ENCODE results near the gene SLC30A10.
"Not testable (repeated sequence)": the region's sequence is repeated elsewhere in the genome, so short reads cannot be mapped to it uniquely, and the experiment has no call there.

SLC30A10 gene

DNA sequence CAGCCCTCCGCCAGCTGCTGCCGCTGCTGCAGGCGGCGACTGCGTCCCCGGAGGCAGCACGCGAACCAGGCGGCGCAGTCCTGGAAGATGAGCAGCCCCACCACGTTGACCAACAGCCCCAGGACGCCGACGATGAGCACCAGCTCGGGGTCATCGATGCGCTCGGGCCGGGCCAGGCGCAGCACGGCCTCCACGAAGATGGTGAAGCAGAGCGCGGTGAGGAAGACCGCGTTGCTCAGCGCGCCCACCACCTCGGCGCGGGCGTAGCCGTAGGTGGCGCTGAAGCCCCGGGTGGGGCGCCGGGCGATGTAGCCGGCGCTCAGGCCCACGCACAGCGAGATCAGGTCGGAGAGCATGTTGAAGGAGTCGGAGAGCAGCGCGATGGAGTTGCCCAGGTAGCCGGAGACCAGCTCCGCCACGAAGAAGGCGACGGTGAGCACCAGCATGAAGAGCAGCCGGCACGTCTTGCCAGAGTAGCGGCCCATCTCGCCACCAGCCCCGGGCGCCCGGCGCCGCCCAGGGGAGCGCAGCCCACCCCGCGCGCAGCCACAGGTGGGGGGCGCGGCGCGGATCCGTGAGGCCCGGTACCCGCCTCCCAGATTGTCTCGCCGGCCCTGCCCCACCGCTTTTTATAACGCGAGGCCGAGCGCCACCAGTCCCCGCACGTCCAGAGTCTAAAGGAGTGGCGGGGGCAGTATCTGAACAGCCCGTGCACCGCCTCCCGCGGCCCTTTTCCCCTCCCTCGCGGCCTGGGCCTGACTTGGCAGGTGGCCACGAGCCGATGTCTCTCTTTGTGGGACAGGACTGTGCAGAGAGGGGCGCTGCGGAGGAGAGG is at the start of gene SLC30A10:
Gene SLC30A10, minus strand, starts transcription at position 602 of the 835 bp plus-strand sequence. Its CDS starts 117 bp downstream, at position 485.
- DNase-seq (ENCODE audit: low spot score): peak; percentile 61

DNA sequence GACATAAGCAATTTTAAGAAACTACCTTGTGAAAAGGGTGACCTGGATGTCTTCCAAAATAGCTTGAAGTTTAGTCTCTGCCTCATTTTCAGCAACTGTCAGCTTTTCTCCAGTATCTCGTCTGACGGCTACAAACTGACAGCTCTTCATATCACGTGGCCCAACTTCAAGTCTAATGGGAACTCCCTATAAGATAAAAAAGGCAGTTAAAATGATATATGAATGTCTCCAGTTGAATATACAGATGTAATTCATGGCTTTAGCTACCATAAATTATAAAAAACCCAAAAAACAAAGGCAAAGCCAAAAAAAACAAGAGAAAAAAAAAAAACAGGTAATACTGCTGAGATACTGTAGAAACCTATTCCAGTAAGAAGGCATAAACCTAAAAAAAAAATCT is 44.9 kb upstream of the SLC30A10 start:
- DNase-seq (ENCODE audit: low spot score): no peak

- DNase-seq (ENCODE audit: low spot score): no peak
Measured at GRCh38 chr1:219967361-219967760, 39.0 kb upstream of the SLC30A10 start.

GRCh38 chr1:219966071-219966349 is 37.7 kb upstream of the SLC30A10 start:
- no peak for DNase-seq (ENCODE audit: low spot score)

DNA sequence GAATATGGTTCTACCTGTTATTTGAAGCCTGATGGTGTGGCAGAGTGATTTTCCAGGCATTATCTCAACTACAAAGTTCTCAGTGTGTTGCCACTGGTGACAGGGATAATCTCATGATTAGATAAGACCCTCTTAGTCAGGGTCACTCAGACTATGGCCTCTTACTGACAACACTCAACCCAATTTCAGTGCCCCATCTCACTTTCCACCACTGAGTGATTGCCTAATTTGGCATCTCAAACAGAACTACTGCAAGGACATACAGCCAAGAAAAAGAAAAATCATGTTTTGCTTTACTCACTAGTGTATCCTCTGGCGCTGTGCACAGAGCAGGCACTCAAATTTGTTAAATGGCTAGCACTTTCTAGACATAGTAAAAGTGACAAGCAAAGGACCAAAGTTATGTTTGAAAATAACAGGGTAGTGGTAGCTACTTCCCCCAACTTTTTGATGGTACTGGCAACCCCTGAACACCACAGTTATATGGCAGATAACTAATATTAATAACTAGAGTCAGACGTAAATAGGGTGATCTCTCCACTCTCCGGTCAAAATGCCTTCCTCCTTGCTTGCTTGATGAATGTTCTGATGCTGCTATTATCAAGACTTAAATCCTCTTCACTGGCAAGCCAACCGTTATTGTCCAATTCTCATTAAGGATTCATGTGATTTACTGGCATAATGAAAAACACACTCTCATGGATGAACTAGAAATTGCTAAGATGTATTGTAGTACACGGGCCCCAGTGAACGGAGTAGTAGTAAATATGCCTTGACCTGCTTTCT is 37.1 kb upstream of the SLC30A10 start:
- DNase-seq (ENCODE audit: low spot score): no peak

DNA sequence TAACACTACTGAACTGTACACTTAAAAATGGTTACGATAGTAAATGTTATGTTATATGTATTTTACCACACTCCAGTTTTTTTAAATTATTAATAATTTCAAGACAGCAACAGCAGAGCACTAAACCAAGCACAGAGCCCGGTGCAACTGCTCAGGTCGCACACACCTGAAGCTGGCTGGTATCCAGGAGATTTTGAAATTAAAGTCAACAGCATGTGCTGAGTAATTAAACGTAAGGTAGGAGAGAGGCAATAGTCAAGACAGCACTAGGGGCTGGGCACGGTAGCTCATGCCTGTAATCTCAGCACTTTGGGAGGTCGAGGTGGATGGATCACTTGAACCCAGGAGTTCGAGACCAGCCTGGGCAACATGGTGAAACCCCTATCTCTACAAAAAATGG is 35.1 kb upstream of the SLC30A10 start:
- no peak for DNase-seq (ENCODE audit: low spot score)

DNA sequence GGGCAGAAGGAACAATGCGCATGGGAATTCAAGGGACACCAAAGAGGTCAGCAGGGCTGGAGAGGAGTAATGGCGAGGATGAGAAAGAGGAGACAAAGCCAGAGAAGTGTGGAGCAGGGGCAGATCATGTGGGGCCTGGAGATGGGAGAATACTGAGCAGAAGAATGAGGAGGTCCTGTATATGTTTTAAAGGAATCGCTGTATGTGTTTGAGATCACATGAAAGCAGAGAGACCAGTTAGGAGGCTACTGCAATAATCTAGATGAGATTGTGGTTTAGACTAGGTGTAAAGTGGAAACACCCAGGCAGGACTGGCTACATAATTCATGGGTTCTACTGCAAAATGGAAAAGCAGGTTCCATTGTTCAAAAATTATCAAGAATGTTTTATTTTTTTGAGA is 33.3 kb upstream of the SLC30A10 start:
- no peak for DNase-seq (ENCODE audit: low spot score)

DNA sequence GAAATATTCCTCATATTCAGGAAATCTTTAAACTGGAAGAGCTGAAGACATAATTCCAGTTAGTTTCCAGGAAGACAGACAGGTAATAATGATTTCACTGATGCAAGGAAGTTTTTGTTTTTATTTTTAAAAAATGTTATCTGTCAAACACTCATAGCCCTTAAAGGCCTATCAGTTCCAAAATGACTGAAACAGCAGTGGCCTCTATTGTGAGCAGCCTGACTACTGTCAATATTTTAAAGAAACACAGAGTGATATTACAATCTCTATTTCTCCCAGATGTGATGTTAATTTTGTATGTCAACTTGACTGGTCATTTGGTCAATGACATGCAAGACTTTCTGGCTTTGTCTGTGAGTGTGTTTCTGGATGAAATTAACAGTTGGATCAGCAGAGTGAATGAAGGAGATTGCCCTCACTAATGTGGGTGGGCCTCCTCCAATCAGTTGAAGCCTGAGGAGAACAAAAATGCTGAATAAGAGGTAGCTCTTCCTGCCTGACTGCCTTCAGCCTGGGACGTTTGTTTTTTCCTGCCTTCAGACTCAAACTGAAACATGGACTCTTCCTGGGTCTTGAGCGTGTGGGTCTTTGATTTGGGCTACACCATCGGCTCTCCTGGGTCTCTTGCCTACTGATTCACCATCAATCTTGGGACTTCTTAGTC is 31.3 kb upstream of the SLC30A10 start:
- DNase-seq (ENCODE audit: low spot score): no peak

DNA sequence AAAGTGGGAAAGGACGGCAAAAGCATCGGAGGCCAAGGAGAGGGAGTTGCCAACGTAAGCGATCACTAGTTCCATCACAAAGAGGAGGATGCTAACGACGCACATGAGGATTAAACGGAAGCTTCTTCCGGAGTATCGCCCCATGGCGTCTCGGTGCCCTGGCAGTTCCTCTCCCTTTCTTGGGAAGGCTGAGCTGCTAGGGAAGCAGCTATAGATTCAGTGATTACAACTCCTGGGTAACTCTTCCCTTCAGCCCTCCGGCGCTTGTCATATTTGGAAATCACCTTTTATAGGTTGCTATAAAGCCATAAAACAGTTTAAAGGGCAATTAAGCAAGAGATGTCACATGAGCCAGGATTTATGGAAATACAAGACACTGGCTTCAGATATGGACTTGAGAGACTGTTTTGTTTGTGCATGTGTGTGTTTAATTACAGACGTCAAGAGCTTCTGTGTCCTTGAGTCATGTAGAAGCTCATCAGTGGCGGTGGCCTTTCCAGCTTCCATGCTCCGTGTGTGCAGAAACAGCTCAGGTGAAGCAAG is 30.6 kb upstream of the SLC30A10 start:
- DNase-seq (ENCODE audit: low spot score): no peak

DNA sequence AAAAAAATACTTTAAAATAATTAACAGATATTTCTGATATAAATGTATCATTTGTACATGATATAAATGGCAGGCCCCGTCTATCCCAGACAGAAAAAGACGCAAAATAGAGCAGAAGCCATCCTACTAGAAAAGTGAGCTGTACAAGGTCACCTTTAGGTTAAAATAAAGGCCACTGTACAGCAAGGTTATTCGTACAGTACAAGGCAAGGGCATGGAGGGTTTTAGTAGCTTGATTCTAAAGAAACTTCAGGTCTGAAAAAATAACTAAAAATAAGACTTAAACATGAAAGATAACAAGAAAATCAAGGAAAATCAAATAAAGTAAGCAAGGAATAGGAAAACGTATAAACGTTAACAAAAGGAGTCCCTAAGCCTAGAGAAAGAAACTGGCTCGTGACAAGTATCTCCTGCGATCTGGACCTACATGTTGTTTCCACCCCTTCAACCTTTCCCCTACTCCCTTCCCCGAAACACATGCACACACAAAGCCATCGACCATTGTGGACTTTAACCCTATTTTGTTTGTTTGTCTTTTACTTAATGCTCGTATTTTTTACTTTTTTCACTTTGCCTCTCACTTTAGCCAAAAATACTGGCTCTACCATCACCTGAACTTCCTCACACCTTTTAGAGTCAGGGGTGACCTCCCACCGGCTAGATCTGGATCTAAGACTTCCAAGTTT is 26.5 kb upstream of the SLC30A10 start:
- DNase-seq (ENCODE audit: low spot score): no peak

- DNase-seq (ENCODE audit: low spot score): no peak
Measured at GRCh38 chr1:219954052-219954451, 25.7 kb upstream of the SLC30A10 start.

GRCh38 chr1:219952361-219952760 is 24.0 kb upstream of the SLC30A10 start:
- no peak for DNase-seq (ENCODE audit: low spot score)

GRCh38 chr1:219949227-219949626 is 20.9 kb upstream of the SLC30A10 start:
- not testable (repeated sequence) for DNase-seq (ENCODE audit: low spot score)

GRCh38 chr1:219948766-219949165 is 20.4 kb upstream of the SLC30A10 start:
- DNase-seq (ENCODE audit: low spot score): not testable (repeated sequence)

DNA sequence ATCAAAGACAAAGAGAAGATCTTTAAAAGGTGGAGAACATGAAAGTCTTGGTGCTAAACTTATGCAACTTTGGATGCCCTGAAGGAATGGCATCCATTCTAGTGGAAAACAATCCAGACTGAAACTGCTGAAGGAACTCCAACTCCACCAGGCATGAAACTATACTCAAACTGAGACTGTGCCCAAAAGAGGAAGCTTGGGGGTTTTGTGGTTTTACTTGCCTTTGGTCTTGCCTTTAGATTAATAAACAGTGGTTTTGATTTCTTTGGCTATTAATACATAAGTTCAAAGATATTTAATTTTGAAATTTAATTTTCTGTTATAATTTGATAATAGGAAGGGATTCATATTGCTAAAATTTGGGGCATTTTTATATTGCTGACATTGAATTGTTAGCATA is 17.4 kb upstream of the SLC30A10 start:
- no peak for DNase-seq (ENCODE audit: low spot score)

DNA sequence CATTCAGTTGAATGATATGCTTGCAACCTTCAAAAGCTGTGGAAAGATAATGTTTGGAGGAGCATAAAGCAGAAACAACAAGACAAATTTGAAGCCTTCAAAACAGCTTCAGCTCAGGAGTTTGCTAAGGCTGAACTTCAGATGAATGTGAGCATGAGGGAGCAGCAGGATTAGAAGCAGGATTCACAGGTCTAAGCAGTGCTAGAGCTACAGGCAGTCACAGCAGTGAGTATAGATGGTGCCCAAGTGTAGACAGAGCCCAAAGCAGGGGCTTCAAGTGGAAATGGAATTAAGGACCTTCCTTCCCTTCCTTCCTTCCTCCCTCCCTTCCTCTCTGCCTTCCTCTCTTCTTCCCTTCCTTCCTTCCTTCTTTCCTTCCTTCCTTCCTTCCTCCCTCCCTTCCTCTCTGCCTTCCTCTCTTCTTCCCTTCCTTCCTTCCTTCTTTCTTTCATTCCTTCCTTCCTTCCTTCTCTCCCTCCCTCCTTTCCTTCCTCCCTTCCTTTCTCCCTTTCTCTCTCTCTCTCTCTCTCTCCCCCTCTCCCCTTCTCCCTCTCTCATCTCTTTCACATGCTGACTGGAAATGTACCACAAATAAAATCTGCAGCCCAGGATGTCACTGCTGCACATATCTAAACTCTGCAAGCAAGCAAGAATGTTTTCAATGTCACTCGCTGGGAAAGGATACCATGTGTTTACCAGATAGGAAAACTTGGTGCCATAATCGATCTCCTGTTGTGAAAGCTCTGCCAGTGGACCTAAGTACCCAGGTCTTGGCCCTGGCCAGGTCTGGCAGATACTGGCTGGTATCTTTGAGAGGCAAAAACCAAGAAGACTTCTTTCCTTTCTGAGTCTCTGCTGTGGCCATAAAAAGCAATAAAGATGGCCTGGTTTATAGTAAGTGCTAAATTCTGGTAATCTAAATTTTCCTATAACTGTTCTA is 13.1 kb upstream of the SLC30A10 start:
- DNase-seq (ENCODE audit: low spot score): no peak

- DNase-seq (ENCODE audit: low spot score): no peak
Measured at GRCh38 chr1:219940707-219941106, 12.3 kb upstream of the SLC30A10 start.

DNA sequence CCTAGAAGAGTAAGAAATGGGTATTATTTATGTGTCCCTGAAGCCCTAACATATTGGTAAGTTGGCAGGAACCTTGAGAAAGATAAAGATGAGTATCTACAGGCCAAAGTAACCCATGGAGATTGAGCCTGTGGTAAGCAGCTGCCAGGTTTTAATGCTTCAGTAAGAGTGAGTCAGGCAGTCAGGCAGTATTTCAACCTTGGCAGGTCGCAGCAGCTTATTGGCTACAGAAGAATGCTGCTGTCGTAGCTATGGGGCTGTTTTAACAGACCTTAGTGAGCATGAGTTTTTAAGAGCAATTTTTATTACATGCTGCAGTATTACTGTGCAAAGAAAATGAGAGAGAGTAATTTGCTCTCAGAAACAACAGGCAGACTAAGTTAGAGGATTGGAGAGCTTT is 10.3 kb upstream of the SLC30A10 start:
- DNase-seq (ENCODE audit: low spot score): no peak

GRCh38 chr1:219933763-219934162 is 5.4 kb upstream of the SLC30A10 start:
- DNase-seq (ENCODE audit: low spot score): not testable (repeated sequence)

DNA sequence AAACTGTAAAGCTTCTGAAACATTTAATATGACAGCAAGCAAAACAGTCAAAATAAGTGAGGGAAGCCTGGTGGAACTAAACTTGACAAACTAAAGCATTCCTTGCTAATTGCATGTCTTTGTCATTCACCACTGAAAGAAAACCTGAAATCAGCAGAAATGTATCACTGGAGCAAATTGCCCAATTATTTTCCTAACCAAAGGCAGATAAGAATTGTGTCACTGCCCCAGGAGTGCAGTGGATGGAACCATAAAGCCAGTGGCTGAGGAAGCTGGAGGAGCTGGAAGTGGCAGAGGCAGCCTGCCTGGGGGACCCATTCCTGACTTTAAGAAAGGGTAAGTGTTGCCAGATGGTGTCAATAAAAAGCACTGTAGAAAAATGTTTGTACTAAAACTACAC is 2.7 kb upstream of the SLC30A10 start:
- no peak for DNase-seq (ENCODE audit: low spot score)

DNA sequence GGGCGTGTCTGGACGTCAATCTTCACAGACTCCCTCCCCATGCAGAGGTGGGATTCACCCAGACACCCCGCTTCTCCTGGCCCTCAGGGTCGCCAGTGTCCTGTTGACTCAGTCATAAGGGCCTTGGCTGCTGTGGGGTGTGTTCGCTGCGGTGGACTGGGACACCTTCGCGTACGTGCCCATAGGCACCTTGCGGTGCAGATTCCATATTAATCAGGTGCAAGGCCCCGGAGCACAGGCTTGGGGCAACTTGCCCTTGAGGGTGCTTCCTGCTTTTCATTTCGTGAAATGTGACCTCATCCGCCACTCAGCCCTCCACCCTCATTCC is 398 bp upstream of the SLC30A10 start:
- DNase-seq (ENCODE audit: low spot score): no peak

Data from AG20443 (cell line).